COLO668 (cell line): ENCODE results near the gene SCRN2.

Source experiments
- DNase-seq: peaks from one replicate; lab custom pipeline; 2025; ENCODE audit not compliant: unreplicated experiment; lab: John Stamatoyannopoulos, UW

The SCRN2 gene

DNA sequence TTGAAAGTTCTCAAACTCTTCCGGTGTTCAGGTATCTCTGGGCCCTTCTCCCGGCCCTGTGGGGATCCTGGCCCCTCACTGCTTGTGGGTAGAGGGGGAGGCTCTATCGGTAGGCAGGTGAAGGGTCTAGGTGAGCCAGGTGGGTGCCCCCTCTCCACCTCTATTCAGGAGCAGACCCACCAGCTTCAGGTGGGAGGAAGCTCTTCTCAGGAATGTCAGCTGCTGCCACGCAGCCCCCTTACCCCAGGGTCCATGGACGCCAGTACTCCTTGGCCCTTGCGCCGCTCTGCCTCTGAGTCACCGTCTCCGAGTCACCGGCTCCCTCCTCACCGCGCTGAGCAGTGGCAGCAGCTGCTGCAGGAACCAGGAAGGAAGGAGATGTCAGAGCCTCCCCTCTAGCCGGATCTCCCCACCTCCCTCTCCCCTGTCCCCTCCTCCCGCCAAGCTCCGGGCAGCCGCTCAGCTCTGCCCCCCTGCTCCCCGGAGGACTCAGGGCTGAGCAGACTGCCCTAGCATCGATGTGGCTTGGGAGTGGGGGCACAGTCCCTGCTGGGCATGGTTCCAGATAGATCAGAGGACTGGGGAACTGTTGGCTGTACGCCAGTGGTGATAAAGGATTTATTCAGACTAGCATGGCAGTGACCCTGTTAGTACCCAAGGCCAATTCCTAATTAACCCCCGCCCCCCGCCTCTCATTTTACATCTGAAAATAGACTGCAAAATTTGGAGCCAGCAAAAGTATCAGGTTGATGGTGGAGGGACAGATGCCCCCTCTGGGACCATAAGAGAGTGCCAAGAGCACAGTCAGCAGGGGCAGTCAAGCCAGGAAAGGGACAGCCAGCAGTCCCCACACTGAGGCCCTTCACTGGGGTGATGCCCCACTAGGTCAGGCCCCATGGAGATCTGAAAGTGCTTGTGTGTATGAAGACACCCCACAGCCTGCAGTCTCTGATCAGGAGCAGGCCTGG lies 19.4 kb downstream of the SCRN2 start, which contains the start of gene OSBPL7:
OSBPL7 (minus strand) TSS at position 371 of the 968 bp plus-strand sequence. CDS start 1,516 bp downstream, outside the sequence.
- DNase-seq, result peak; percentile 82

DNA sequence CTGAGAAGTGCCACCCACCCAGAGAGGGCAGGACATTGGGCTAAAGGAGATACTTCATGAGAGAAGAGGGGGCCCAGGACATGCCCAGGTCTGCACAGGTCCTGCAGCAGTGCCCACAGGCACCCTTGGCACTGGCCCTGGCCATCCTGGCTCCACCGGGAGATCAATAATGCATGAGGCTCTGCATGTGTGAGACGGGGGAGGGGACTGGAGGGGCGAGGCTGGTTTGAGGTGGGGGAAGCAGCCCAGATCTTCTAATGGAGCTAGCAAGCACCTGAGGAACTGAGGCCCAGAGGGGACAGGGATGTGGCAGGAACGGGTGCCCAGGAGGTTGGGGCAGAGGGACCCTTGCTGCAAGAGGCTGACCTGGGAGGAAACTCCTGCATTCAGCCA lies 20.0 kb downstream of the SCRN2 start:
- DNase-seq, result peak; percentile 27

DNA sequence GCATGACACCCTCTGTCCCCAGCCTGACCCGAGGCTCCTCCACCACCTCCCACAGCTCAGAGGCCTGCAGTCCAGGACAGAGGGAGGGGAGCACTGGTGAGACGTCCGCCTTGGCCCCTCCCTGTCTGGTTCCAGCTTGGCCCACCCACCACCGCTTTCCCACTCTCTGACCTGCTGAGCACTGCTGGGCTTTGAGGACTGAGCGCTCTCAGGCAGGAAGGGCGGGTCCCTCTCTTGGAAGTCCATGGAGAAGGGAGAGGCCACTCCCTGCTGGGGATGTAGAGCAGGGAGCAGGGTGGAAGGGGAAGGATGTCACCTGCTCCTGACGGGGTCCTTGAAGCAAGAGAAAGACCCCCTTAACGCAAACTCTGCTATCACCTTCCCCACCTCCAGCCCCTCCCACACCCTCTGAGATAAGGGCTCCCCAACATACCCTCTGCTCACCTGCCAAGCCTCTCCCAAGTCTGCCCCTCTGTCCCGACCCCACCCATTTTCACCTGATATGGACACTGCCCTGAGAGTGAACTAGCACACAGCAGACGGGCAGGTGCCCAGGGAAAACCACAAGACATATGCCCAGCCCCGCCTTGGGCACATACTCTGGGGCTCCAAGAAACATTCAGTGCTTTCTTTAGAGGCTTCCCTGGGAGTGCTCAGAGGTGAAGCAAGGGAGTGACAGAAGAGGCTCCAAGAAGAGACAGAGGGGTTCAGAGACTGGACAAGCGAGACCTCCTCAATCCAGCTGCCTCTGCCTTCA lies 20.9 kb downstream of the SCRN2 start:
- no peak for DNase-seq

DNA sequence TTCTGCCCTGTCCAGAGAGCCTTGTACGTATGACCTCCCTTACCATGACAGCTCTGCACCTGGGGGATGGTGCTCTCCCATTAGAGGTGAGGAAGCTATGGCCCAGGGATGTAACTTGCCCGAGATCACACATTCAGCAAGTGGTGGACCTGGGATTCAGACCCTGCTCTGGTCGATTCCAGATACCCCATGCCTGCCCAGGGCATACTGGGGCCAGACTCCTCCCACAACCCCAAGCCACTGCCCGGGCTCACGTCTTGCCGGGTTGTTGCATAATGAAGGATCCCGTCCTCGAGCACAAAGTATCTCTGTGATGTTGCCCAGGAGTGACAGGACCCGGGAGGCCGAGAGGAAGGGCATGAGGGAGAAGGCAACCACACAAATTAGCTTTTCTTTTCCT lies 21.6 kb downstream of the SCRN2 start:
- DNase-seq, result no peak

DNA sequence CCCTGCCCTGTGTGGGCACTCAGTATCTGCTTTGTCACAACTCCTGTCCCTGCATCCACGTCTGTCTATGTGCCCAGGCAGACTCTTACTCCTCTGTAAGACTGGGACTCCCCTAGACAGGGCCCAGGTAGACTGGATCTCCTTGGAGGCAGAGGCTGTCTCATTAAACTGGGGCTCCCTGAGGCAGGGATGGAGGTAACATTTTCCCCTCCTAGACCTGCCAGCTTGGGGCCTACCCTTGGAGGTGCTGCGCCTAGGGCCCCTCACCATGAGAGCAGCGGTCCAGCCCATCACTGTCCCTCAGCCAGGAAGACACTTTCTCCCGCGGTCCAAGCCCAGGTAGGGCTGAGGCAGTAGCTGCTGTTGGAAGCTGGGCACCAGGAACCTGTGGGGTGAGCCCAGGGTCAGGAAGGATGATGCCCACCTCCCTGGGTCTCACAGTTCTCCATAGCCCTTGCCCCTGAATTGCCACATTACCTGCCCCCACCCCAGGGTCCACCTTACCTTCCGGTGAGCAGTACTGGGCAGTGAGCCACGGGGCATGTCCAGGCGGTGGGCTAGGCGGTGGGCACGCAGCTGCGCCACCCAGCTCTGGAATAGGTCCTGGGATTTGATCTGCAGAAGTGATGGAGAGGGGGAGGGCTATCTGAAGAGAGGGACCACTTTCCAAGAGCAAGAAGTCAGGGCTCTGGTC lies 22.9 kb downstream of the SCRN2 start:
- DNase-seq, result no peak

DNA sequence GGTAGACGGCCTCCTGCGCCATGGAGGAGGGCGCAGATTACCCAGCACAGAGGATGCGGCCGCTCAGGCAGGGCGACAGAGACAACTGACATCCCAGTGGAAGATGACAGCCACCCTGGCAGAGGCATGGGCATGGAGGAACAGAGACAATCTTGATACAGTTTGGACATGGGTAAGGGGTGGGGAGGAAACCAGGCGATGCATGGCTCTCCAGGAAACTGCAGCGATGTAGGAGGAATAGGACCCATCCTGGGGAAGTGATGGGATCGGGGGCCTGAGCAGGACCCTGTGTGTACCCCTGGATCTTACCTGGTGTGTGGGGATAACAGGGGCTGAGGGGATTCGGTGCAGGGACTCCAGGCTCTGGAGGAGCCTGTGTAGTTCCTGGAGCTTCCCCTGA lies 24.1 kb downstream of the SCRN2 start:
- no peak for DNase-seq

DNA sequence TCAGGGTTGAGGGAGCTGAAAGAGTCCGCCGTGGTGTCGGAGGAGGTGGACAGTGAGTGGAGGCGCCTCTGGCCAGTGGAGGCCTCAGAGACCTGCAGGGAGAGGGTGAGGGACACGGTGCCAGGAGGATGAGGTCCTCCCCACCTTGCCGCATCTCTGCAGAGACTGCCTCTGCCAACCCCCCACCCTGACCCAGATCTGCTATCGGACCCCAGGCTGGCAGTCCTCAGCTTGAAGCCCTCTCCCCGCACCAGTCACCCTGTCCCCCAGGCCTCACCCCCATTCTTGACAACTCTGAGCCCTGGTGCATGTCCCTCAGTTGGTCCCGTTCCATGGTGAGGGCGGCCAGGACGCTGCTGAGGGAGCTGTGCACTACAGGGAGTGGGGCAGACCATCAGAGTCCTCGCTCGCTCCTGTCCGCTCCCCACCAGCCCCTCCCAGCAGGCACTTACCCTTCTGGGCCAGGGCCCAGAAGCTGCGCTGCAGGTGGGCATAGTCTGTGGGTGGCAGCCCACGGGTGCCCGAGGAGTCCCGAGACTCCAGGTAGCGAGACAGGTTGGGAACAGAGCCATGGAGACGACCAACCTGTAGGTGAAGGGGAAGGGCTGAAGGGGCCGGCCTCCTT lies 24.9 kb downstream of the SCRN2 start:
- DNase-seq, result no peak

DNA sequence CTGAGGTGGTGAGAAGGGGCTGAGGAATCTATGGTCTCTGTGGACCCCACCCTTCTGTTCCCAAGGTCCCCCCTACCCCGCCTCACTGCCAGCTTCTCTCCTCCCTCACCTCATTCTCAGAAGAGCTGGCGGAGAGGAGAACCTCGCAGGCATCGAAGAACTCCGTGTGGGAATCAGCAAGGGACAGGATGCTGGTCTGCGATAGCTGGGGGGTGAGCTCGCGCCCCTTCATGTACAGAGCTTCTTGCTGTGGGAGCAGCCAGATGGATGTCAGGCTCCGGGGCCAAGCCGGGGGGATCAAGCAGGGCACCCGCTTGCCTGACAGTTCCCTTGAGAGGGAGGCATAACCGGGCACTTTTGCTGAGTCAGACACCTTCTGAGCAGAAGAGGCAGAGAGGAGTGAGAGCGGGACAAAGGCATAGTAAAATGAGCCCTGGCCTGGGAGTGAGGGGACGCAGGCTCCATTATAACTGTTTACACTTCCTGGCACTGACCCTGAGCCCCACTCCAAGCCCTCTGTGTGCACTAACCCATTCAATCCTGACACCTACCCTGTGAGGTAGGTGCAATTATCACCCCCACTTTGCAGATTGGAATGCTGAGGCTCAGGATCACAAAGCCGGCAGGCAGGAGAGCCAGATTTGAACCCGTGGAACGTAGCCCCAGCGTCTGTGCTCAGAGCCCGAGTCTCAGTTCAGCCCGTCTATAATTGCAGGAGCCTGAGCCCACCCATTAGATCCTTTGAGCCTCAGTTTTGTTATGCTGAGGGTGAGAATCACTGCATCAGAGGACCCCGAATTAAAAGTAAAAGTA lies 25.8 kb downstream of the SCRN2 start:
- no peak for DNase-seq

DNA sequence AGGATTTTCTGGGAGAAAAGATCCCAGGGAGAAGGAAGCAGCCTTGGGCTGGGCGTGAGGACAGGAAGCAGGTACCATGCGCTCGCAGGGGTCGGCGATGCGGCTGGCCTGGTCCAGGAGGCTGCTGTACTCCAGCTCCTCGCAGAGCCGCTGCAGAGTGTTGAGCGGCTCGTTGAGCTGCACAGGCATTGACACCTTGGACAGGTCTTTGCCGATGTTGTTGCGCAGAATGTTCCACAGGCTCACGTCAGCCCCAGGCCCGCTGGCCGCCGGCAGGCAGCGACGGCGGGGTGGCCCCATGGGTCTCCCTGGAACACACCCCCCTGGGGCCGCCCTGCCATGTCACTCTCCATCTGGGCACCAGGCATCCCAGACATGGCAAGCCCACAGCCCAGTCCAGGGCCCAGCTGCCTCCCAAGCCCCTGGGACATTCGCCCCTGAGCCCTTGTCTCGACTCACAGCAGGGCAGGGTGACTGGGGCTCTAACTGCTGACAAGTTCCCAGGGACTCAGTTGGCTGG lies 27.5 kb downstream of the SCRN2 start:
- no peak for DNase-seq

DNA sequence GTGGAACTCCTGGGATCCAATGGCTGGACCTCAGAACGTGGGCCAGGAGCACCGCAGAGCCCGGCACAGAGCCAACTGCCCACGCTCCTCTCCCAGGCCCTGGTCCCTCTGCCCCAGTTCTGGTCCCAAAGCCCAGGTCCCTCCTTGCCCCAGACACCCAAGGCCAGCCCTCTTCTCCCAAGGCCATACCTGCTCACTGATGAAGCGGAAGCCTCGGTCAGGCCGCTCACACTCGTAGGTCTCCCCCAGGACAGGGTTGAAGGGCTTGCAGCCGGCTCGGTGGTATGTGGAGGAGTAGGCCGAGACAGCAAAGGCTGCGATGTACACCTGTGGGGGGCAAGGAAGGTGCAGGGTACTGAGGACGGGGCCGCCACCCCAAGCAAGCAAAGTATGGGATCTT lies 28.0 kb downstream of the SCRN2 start:
- no peak for DNase-seq

DNA sequence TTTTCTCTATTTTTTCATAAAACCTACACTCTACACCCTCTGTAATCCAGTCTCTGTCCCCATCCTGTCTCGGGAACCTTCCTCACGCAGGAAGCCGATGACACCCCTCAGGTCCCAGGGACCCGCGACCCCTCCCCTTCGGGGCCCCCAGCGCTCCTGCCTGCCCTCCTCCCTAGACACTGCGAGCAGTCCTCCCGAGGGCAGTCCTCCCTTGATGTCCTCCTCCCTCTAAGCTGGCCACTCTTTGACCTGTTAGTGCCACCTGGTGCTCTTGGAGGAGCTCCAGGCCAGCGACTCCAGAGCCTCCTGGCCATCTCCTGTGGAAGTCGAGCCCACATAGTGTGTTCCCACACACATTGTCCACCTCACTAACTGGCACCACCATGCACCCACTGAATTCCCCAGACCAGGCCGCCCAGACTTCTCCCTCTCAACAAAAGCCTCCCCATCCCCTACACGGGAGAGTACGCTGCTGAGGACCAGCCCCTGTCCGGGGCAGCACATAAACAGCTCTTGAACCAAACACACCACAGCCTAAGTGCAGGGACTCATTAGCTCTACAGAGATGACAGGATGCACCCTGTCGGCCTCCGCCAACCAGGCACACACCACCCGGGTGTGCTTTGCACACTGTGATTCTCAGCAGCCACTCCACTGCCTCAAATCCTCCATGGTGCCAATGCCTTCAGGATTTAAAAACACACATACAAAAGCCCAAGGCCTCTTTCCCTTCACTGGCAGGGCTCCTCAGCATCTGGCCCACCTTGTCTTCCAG lies 28.7 kb downstream of the SCRN2 start:
- DNase-seq, result no peak

DNA sequence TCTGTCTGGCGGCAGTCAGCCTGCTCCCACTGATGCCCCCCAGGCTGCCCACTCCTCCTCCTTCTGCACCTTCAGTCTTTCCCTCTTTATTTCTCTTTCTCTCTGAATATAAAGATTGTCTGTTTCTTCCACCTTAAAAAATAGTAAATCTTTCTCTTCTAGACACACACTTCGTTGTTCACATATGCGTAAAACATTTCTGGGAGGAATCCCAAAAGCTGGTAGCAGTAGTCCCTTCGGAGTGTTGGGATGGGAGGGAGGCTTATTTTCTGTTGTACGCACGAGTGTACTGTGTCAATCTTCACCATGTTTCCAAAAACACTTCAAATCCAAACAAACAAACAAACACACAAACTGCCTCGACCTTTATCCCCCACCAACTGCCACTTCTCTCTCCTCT lies 29.4 kb downstream of the SCRN2 start:
- DNase-seq, result no peak

DNA sequence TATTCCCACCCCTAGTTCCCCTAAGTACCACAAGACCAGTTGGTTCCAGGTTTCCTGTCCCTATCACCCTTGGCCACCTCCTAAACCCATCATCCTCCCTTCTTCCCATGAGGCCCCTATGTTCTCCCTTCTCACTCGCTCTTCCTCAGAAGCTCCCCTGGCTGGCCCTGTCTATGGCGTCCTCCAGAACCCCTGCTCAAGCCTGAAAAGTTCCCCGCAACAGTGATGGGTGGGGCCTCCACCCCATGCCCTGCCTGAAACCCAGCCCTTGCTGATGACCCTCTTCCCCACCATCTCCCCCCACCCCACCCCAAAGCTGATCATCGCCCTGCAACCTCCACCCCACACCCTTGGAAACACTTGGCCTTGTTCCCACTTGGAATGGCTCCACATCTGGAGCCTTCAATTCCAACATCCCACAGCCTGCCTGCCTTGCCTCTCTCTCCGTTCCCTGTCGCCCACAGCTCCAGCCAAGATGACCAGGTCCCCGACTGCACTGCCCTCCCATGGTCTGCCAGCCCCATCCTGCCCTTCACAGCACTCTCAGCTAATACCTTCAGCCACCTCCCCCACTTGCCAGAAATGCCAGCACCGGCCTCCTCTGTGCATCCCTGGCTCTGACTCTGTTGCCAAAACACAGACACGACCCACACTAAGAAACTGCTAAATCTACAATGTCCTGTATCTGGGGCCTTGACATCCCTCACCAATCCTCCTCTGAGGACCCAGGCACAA lies 30.0 kb downstream of the SCRN2 start:
- no peak for DNase-seq

DNA sequence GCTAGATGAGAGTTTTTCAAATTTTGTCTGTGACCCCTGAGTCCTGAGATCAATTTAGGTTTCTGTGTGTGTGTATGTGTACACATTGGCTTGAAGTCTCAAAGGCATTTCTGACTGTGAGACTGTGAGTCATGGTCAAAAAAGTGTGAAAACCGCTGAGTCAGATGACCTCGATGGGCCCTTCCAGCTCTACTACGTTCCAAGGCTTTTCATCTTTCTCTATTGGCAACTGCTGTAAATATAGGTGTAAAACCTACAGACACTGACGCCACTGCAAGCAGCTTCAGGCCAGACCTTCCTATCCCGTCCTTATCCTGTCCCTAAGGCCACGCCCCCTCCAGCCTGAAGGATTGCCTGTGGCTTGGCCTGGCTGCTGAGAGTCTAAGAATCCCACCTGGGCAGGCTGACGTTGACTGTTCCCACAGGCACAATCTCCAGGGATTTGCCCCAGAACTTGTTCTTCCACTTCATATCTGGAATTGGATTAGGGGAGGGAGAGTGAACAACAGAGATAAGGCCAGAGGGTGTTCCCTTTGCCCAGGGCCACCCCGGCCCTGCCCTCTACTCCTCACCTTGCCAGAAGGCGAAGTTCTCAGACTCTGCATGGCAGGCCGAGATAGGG lies 30.8 kb downstream of the SCRN2 start:
- no peak for DNase-seq

DNA sequence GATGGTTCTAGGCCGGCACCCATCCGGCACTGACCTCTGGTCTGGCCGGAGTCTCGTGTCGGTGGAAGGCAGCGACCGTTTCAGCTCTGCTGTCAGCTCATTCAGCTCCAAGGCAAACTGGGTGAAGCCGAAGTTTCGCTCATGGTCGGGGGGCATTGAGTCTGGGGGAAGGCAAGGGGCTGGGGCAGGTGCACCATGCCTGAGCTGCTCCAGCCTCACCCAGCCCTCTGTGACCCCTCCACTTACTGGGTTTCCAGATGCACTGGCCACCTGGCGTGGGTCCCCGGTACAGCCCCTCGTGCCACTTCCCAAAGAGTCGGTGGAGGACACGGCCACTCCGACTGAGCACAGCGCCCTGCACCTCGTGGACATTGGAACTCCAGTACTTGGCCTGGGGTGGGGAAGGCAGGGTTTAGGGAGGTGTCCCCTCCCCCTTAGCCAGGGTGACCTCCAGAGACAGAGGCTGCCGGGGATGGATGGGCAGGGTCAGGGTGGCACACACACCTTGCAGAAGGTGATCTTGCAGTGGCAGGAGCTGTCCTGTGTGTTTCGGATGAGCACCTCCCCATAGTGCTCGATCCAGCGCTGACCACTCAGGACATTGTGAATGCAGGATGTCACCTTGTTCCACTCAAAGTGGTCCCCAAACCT lies 32.1 kb downstream of the SCRN2 start:
- no peak for DNase-seq

DNA sequence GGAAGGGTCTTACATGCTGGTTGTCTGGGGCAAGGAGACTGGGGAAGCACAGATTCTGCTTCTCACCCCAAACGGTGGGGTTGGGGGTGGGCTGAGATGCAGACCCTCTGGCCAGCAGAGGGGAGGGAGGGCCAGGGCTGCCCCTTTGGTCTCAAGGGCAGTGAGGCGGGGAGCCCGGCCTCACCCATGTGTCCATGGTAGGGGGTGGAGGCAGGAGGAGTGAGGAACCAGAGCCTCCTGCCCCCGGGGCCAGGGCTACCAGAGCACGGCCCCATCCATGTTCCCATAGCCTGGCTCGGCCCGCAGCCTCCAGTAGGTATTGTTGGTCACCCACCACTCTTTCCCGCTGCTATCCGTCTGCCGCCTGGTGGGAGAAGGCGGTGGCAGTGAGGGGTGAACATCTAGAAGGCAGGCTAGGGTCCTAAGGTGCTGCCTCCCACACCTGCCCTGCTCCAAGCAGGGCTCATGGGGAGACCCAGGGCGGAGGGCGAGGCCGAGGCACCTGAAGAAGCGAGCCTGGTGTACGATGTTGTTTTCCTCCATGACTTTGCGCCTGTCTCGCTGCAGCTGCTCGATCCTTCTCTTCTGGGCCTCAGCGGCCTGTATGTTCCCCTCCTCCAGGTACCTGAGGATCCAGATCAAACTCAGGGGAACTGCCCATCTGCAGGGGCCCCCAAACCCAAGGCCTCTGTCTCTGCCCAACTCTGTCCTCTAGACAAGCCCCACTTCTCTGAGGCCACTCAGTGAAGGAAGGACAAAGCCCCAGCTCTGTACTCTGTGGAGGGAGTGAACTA lies 32.8 kb downstream of the SCRN2 start:
- no peak for DNase-seq

DNA sequence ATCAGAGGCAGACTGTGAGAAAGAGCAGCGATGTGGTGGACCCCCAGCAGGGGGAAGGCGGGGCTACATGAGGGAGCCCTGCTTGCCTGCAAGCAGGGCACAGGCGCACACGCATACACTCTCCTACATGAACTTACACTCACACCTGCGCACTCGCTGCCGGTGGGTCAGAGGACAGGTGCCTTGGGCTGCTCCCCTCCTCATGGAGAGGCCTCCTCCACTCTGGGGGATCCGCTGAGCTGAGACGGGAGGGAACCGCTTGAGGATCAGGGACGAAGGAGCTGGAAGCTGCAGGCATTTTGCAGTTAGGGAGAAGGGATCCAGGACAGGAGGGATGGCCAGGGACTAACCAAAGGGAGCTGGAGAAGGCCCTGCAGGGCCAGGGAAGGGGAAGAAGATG lies 33.7 kb downstream of the SCRN2 start:
- DNase-seq, result no peak
